ENCODE data around the gene RNASE7. TPM values are rescaled to one million over a fixed set of nuclear protein-coding genes. Genes with fewer than 3 reads are reported as not detected.

Gene RNASE7
- total RNA-seq, 2 experiments from 2014 or later, result not detected

DNA sequence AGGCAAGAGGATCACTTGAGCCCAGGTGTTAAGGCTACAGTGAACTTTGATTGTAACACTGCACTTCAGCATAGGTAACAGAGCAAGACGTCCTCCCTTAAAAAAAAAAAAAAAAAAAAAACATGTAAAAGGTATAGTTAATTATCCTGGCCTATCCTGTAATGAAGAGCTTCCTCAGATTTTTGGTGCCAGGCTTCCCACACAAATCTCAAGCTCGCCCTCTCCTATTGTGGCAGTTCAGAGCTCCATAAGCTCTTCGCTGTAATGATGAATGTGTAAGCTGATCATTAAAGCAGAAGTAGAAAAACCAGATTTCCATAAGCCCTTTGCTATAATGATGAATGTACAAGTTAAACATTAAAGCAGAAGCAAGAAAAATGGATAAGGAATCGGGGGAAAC, 45.0 kb upstream of the RNASE7 start:
- Histone ChIP-seq H4K20me1 (ENCODE audit: insufficient read depth, low read length) (no peaks in the 10 kb centered on the region), H3K36me3 (ENCODE audit: insufficient read depth, low read length) (peaks cover 56% of the 10 kb centered on the region), H3K9me3 (ENCODE audit: low read length) (no peaks in the 10 kb centered on the region), H3K79me2 (ENCODE audit: insufficient read depth, low read depth, low read length) (peaks cover 5% of the 10 kb centered on the region; the same call in 1 of the 2 replicates), H3K27ac (ENCODE audit: low read depth, low read length, poor library complexity, severe bottlenecking) (no peak overlapping the region), H2AFZ (ENCODE audit: low read length) (no peak overlapping the region), H3K4me2 (ENCODE audit: low read length) (no peak overlapping the region), H3K9me2 (ENCODE audit: insufficient read depth, low read length) (no peaks in the 10 kb centered on the region), H3K4me3 (ENCODE audit: low read depth, low read length, poor library complexity, severe bottlenecking) (no peak overlapping the region), H3K4me1 (ENCODE audit: insufficient read depth, low read length, poor library complexity, severe bottlenecking) (peaks cover under 1% of the 10 kb centered on the region)
- CTCF ChIA-PET (ENCODE audit: unreplicated experiment), result no interaction called here
- intact Hi-C loops (cut with micrococcal nuclease; ENCODE audit: unreplicated experiment), result no loop called here
- no peak for TF ChIP-seq EZH2phosphoT487 (IDR thresholded peaks at IDR 0.05; ENCODE audit: borderline replicate concordance, low read depth, low read length)
- TF ChIP-seq, protein P1, sequence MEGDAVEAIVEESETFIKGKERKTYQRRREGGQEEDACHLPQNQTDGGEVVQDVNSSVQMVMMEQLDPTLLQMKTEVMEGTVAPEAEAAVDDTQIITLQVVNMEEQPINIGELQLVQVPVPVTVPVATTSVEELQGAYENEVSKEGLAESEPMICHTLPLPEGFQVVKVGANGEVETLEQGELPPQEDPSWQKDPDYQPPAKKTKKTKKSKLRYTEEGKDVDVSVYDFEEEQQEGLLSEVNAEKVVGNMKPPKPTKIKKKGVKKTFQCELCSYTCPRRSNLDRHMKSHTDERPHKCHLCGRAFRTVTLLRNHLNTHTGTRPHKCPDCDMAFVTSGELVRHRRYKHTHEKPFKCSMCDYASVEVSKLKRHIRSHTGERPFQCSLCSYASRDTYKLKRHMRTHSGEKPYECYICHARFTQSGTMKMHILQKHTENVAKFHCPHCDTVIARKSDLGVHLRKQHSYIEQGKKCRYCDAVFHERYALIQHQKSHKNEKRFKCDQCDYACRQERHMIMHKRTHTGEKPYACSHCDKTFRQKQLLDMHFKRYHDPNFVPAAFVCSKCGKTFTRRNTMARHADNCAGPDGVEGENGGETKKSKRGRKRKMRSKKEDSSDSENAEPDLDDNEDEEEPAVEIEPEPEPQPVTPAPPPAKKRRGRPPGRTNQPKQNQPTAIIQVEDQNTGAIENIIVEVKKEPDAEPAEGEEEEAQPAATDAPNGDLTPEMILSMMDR (conservative IDR thresholded peaks at IDR 0.05; ENCODE audit: low read length), result no peak
- DNase-seq (ENCODE audit: low spot score), result no peak
- no TSS peak for BruUV-seq (replicated peaks)
- POLR2A ChIA-PET, result interaction anchor here (0.6 to 2.2 kb wide), 5 partner anchors 8 to 25 kb away, joined by 3 to 5 read pairs (median 4); no protein-coding TSS in a partner anchor

DNA sequence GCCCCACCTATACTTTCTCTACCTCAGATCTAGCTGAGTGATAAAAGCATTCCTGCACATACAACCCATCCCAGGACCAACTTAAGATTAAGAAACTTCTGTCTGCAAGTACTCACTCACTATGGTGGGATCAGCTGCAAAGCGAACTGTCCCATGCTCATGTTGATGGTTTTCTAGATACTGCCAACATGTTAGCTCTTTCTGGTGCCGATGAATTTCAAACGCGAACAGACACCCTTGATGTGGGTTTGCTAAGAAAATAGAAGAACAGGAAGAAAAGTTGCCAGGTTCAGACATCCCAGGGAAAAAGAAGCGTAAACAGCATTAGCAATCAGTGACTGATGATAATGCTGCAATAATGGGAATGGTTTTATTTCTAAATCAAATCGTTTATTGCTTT, 44.6 kb upstream of the RNASE7 start:
- intact Hi-C loops (cut with micrococcal nuclease; ENCODE audit: unreplicated experiment), result no loop called here
- no peak for DNase-seq (ENCODE audit: low spot score)
- Histone ChIP-seq H3K27ac (ENCODE audit: low read depth, low read length, poor library complexity, severe bottlenecking) (no peak overlapping the region), H3K9me2 (ENCODE audit: insufficient read depth, low read length) (no peaks in the 10 kb centered on the region), H3K4me1 (ENCODE audit: insufficient read depth, low read length, poor library complexity, severe bottlenecking) (no peaks in the 10 kb centered on the region), H3K79me2 (ENCODE audit: insufficient read depth, low read depth, low read length) (peaks cover under 1% of the 10 kb centered on the region; the same call in 1 of the 2 replicates), H3K9me3 (ENCODE audit: low read length) (no peaks in the 10 kb centered on the region), H3K4me3 (ENCODE audit: low read depth, low read length, poor library complexity, severe bottlenecking) (no peak overlapping the region), H4K20me1 (ENCODE audit: insufficient read depth, low read length) (no peaks in the 10 kb centered on the region), H3K4me2 (ENCODE audit: low read length) (no peak overlapping the region), H3K36me3 (ENCODE audit: insufficient read depth, low read length) (peaks cover 52% of the 10 kb centered on the region), H2AFZ (ENCODE audit: low read length) (no peak overlapping the region)
- TF ChIP-seq, protein P1 (conservative IDR thresholded peaks at IDR 0.05; ENCODE audit: low read length), result no peak
- no peak for TF ChIP-seq EZH2phosphoT487 (IDR thresholded peaks at IDR 0.05; ENCODE audit: borderline replicate concordance, low read depth, low read length)
- BruUV-seq (replicated peaks), result no TSS peak
- ChIA-PET POLR2A (interaction anchor here (0.6 to 2.2 kb wide), 5 partner anchors 9 to 25 kb away, joined by 3 to 5 read pairs (median 4); no protein-coding TSS in a partner anchor), CTCF (ENCODE audit: unreplicated experiment) (no interaction called here)

DNA sequence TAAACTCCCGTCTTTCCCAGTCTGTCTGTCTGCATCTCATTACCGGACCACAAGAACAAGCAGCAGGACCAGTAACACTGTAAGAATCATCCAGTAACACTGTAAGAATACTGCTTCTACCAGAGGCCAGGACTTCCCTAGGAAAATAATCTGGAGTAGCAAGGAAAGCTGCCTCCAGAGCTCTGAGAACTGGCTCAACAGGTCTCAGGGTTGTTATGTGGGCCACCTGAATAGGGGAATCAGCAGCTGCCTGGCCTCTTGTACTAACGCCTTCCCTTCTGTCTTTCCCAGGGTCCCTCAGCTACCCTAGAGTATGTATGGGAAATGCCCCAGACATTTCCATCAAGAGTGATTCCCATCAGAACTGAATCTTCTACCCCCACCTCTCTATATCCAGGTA, 44.0 kb upstream of the RNASE7 start:
- Histone ChIP-seq H2AFZ (ENCODE audit: low read length) (no peak overlapping the region), H3K4me2 (ENCODE audit: low read length) (no peak overlapping the region), H3K27ac (ENCODE audit: low read depth, low read length, poor library complexity, severe bottlenecking) (no peak overlapping the region), H3K36me3 (ENCODE audit: insufficient read depth, low read length) (peaks cover 46% of the 10 kb centered on the region), H3K9me3 (ENCODE audit: low read length) (no peaks in the 10 kb centered on the region), H3K9me2 (ENCODE audit: insufficient read depth, low read length) (no peaks in the 10 kb centered on the region), H3K4me1 (ENCODE audit: insufficient read depth, low read length, poor library complexity, severe bottlenecking) (no peaks in the 10 kb centered on the region), H4K20me1 (ENCODE audit: insufficient read depth, low read length) (no peaks in the 10 kb centered on the region), H3K4me3 (ENCODE audit: low read depth, low read length, poor library complexity, severe bottlenecking) (no peak overlapping the region), H3K79me2 (ENCODE audit: insufficient read depth, low read depth, low read length) (no peaks in the 10 kb centered on the region)
- POLR2A ChIA-PET, result interaction anchor here (1.0 to 2.2 kb wide), 3 partner anchors 9 to 17 kb away, joined by 3 to 5 read pairs (median 3); no protein-coding TSS in a partner anchor
- no TSS peak for BruUV-seq (replicated peaks)
- intact Hi-C loops (cut with micrococcal nuclease; ENCODE audit: unreplicated experiment), result no loop called here
- TF ChIP-seq, protein P1 (conservative IDR thresholded peaks at IDR 0.05; ENCODE audit: low read length), result no peak
- no peak for TF ChIP-seq EZH2phosphoT487 (IDR thresholded peaks at IDR 0.05; ENCODE audit: borderline replicate concordance, low read depth, low read length)
- DNase-seq (ENCODE audit: low spot score), result no peak
- CTCF ChIA-PET (ENCODE audit: unreplicated experiment), result no interaction called here

Data from OCI-LY7 (cell line).